HG02884 (cell line): ENCODE measurements around the gene MTMR3.

Experiments
- ATAC-seq: cut with Tn5 transposase; IDR thresholded peaks from one replicate; pipeline ENCODE4 v1.9.1; 2021; ENCODE audit warnings: mild to moderate bottlenecking, moderate library complexity; ENCODE audit not compliant: unreplicated experiment

MTMR3 gene

GRCh38 chr22:30021881-30022619 lies 139.1 kb downstream of the MTMR3 start:
- ATAC-seq: no peak

- ATAC-seq: no peak
These were observed 140.2 kb downstream of the MTMR3 start for GRCh38 chr22:30023099-30023660.

- ATAC-seq: no peak
These were observed 141.3 kb downstream of the MTMR3 start for GRCh38 chr22:30024231-30024630.

GRCh38 chr22:30025221-30025620 lies 142.2 kb downstream of the MTMR3 start:
- ATAC-seq: no peak

GRCh38 chr22:30026756-30027155 lies 143.8 kb downstream of the MTMR3 start:
- ATAC-seq: no peak

GRCh38 chr22:30027169-30027568 lies 144.2 kb downstream of the MTMR3 start:
- no peak for ATAC-seq

GRCh38 chr22:30027791-30028190 lies 144.8 kb downstream of the MTMR3 start:
- no peak for ATAC-seq

GRCh38 chr22:30028731-30029130 lies 145.8 kb downstream of the MTMR3 start:
- ATAC-seq: no peak

- no peak for ATAC-seq
These were observed 146.5 kb downstream of the MTMR3 start for GRCh38 chr22:30029512-30029911.

GRCh38 chr22:30030329-30030728 lies 147.4 kb downstream of the MTMR3 start:
- ATAC-seq: no peak

GRCh38 chr22:30031328-30031727 lies 148.4 kb downstream of the MTMR3 start:
- no peak for ATAC-seq

GRCh38 chr22:30031764-30032455 lies 148.9 kb downstream of the MTMR3 start:
- no peak for ATAC-seq

GRCh38 chr22:30033137-30033536 lies 150.2 kb downstream of the MTMR3 start:
- ATAC-seq: no peak

- ATAC-seq: no peak
These were observed 150.9 kb downstream of the MTMR3 start for GRCh38 chr22:30033901-30034300.

- no peak for ATAC-seq
These were observed 153.7 kb downstream of the MTMR3 start for GRCh38 chr22:30036656-30037055.

- ATAC-seq: no peak
These were observed 155.2 kb downstream of the MTMR3 start for GRCh38 chr22:30038219-30038618.

GRCh38 chr22:30040499-30041260 lies 157.7 kb downstream of the MTMR3 start:
- no peak for ATAC-seq

GRCh38 chr22:30041475-30041874 lies 158.5 kb downstream of the MTMR3 start:
- no peak for ATAC-seq

GRCh38 chr22:30041881-30042280 lies 158.9 kb downstream of the MTMR3 start:
- no peak for ATAC-seq

GRCh38 chr22:30043161-30043560 lies 160.2 kb downstream of the MTMR3 start:
- no peak for ATAC-seq

- ATAC-seq: no peak
These were observed 161.4 kb downstream of the MTMR3 start for GRCh38 chr22:30044369-30044768.
